IMR-90 (cell line): ENCODE data around the gene EHMT1. TPM values are rescaled to one million over a fixed set of nuclear protein-coding genes. Genes with fewer than 3 reads are reported as not detected.

ENCODE experiments used
- ATAC-seq: fragments of 200-7000 bp; cut with Tn5 transposase; 2 replicates; pipeline ENCODE4 v1.9.1; 2020; ENCODE audit warnings: low read depth, mild to moderate bottlenecking, moderate library complexity
- BruUV-seq: library from RNA; stranded (reverse); fragments of 400-500 nt; replicated peaks from 2 replicates; lab custom pipeline; 2021; lab: Mats Ljungman, UMichigan
- CTCF ChIA-PET: fragments of 300-600 bp; formaldehyde crosslinking; extraction: SDS; loops from one replicate; lab custom pipeline; 2021; ENCODE audit warnings: antibody characterized with exemption; lab: Yijun Ruan, JAX
- POLR2A ChIA-PET: fragments of 300-600 bp; sonication (Branson Sonifier 250); formaldehyde crosslinking; loops from one replicate; lab custom pipeline; 2022; ENCODE audit warnings: antibody characterized with exemption; ENCODE audit not compliant: unreplicated experiment; lab: Charles Lee
- DNase-seq: peaks from one replicate; pipeline ENCODE4 v3.0.0; 2013
- H2AFZ ChIP-seq: replicated peaks from 2 replicates; pipeline ENCODE3; 2013; ENCODE audit warnings: low read length, mild to moderate bottlenecking; ENCODE audit not compliant: poor library complexity
- H2AK5ac ChIP-seq: 2 replicates; pipeline ENCODE4 v1.6.1; 2013; ENCODE audit warnings: low read depth, low read length, inconsistent platforms
- H2AK9ac ChIP-seq: replicated peaks from 2 replicates; pipeline ENCODE3; 2013; ENCODE audit warnings: mild to moderate bottlenecking, low read depth, low read length, moderate library complexity; ENCODE audit not compliant: poor library complexity
- H2BK120ac ChIP-seq: 2 replicates; pipeline ENCODE4 v1.6.1; 2013; ENCODE audit warnings: low read depth, low read length, inconsistent platforms
- H2BK15ac ChIP-seq: 3 replicates; pipeline ENCODE4 v1.6.1; 2013; ENCODE audit warnings: low read depth, low read length, inconsistent platforms
- H2BK20ac ChIP-seq: 2 replicates; pipeline ENCODE4 v1.6.1; 2013; ENCODE audit warnings: low read depth, mild to moderate bottlenecking, inconsistent platforms, low read length, moderate library complexity
- H2BK5ac ChIP-seq: 2 replicates; pipeline ENCODE4 v1.6.1; 2013; ENCODE audit warnings: mild to moderate bottlenecking, low read depth, low read length, inconsistent platforms; ENCODE audit not compliant: poor library complexity, severe bottlenecking
- H3K14ac ChIP-seq: replicated peaks from 2 replicates; pipeline ENCODE4 v1.6.1; 2013; ENCODE audit warnings: low read depth, low read length, inconsistent platforms
- H3K18ac ChIP-seq: 2 replicates; pipeline ENCODE4 v1.6.1; 2013; ENCODE audit warnings: low read depth, low read length, control low read depth
- H3K23ac ChIP-seq: 2 replicates; pipeline ENCODE4 v1.6.1; 2013; ENCODE audit warnings: low read depth, low read length, inconsistent platforms
- H3K27ac ChIP-seq: 2 replicates; pipeline ENCODE4 v1.5.1; 2013; ENCODE audit warnings: mild to moderate bottlenecking, control low read depth, low read length; ENCODE audit not compliant: insufficient read depth
- H3K27me3 ChIP-seq: 2 replicates; pipeline ENCODE4 v1.6.1; 2013; ENCODE audit warnings: low read length; ENCODE audit not compliant: control insufficient read depth, insufficient read depth
- H3K36me3 ChIP-seq: 2 replicates; pipeline ENCODE4 v1.6.1; 2013; ENCODE audit warnings: low read length, mixed read lengths; ENCODE audit not compliant: control insufficient read depth, insufficient read depth
- H3K4ac ChIP-seq: 2 replicates; pipeline ENCODE4 v1.6.1; 2013; ENCODE audit warnings: low read depth, low read length, inconsistent platforms
- H3K4me1 ChIP-seq: 2 replicates; pipeline ENCODE4 v1.6.1; 2013; ENCODE audit warnings: low read length, mixed read lengths; ENCODE audit not compliant: control insufficient read depth, insufficient read depth
- H3K4me2 ChIP-seq: 2 replicates; pipeline ENCODE4 v1.6.1; 2013; ENCODE audit warnings: low read depth, mild to moderate bottlenecking, control low read depth, low read length, moderate library complexity
- H3K4me3 ChIP-seq: 2 replicates; pipeline ENCODE4 v1.5.1; 2013; ENCODE audit warnings: low read depth, mild to moderate bottlenecking, control low read depth, low read length, moderate library complexity; ENCODE audit not compliant: insufficient read depth
- H3K56ac ChIP-seq: 2 replicates; pipeline ENCODE4 v1.6.1; 2013; ENCODE audit warnings: low read length, inconsistent platforms; ENCODE audit not compliant: insufficient read depth; ENCODE audit errors: extremely low read depth
- H3K79me1 ChIP-seq, 2 experiments: 2 replicates each; pipeline ENCODE4 v1.6.1; 2013; ENCODE audit warnings: low read length in 2 of 2, inconsistent platforms in 1 of 2, low read depth in 1 of 2
- H3K9ac ChIP-seq: 2 replicates; pipeline ENCODE4 v1.6.1; 2013; ENCODE audit warnings: low read depth, low read length, control low read depth
- H3K9me1 ChIP-seq: 2 replicates; pipeline ENCODE4 v1.6.1; 2013; ENCODE audit warnings: low read length, inconsistent platforms; ENCODE audit not compliant: insufficient read depth
- H3K9me3 ChIP-seq: 2 replicates; pipeline ENCODE4 v1.6.1; 2013; ENCODE audit warnings: low read length; ENCODE audit not compliant: control insufficient read depth, insufficient read depth
- H4K20me1 ChIP-seq: 2 replicates; pipeline ENCODE4 v1.6.1; 2013; ENCODE audit warnings: low read length, inconsistent platforms; ENCODE audit not compliant: insufficient read depth
- H4K5ac ChIP-seq: 2 replicates; pipeline ENCODE4 v1.6.1; 2013; ENCODE audit warnings: mild to moderate bottlenecking, low read depth, low read length, control low read depth
- H4K8ac ChIP-seq, 2 experiments: 2 replicates each; pipeline ENCODE4 v1.6.1; 2013; ENCODE audit warnings: low read depth in 2 of 2, low read length in 2 of 2, control low read depth in 1 of 2, inconsistent platforms in 1 of 2
- H4K91ac ChIP-seq: 2 replicates; pipeline ENCODE4 v1.6.1; 2013; ENCODE audit warnings: low read depth, low read length, inconsistent platforms; ENCODE audit not compliant: insufficient read depth
- ELK1 ChIP-seq: fragments of 150-350 bp; IDR thresholded peaks from 2 replicates; pipeline ENCODE4 v1.6.1; 2016; ENCODE audit warnings: low read depth, mild to moderate bottlenecking, low read length, moderate library complexity, borderline replicate concordance
- FOS ChIP-seq: fragments of 150-350 bp; IDR thresholded peaks from 2 replicates; pipeline ENCODE4 v1.6.1; 2016; ENCODE audit warnings: low read depth, low read length
- MXI1 ChIP-seq: IDR thresholded peaks from 2 replicates; pipeline ENCODE4 v1.6.1; 2012; ENCODE audit warnings: low read depth, mild to moderate bottlenecking, low read length, moderate library complexity, borderline replicate concordance
- NFE2L2 ChIP-seq: fragments of 150-350 bp; IDR thresholded peaks from 2 replicates; pipeline ENCODE4 v1.6.1; 2016; ENCODE audit warnings: low read depth, mild to moderate bottlenecking, low read length
- USF2 ChIP-seq: fragments of 150-350 bp; IDR thresholded peaks from 2 replicates; pipeline ENCODE4 v1.6.1; 2017; ENCODE audit warnings: mild to moderate bottlenecking, antibody characterized with exemption, low read length, low read depth
- WGBS, 2 experiments: methylation state at CpG; one replicate each; pipeline versions ENCODE4 v1.1.5 to v1.1.7; 2013; ENCODE audit warnings: missing lambda C conversion rate in 2 of 2; ENCODE audit not compliant: insufficient read length in 1 of 2; ENCODE audit errors: extremely low coverage in 2 of 2; 5-methylcytosine and 5-hydroxymethylcytosine counted together
- dilution Hi-C: fragments of 300-500 bp; cut with HindIII; formaldehyde crosslinking; loops from one replicate; pipeline ENCODE4 v1.14.3; 2018; ENCODE audit warnings: low sequenced_read_pairs; ENCODE audit not compliant: unreplicated experiment
- in situ Hi-C: fragments of 300-500 bp; cut with MboI; formaldehyde crosslinking; loops from 3 replicates; pipeline ENCODE4 v1.14.3; 2019; ENCODE audit warnings: low sequenced_read_pairs, inconsistent platforms, mixed read lengths
- intact Hi-C: fragments of 100-400 bp; cut with micrococcal nuclease; formaldehyde crosslinking; loops from 2 replicates; pipeline ENCODE4 v1.10.0; 2022
- polyA plus RNA-seq, 3 experiments: library from polyadenylated mRNA; depleted of rRNA; stranded (reverse); fragments of >200 nt; gene quantifications; 2 replicates each; pipeline ENCODE4 v1.2.3, GENCODE V29; 2012; ENCODE audit warnings: low replicate concordance in 1 of 3
- total RNA-seq: library from RNA; depleted of rRNA; stranded (reverse); fragments of >200 nt; gene quantifications from 2 replicates; pipeline ENCODE4 v1.2.3, GENCODE V29; 2012

EHMT1 gene
- total and polyA plus RNA-seq, 2 of the 4 experiments (the other 2 are of a cell fraction): 32.8 to 35.1 TPM

GRCh38 chr9:137703842-137704508, 85.2 kb downstream of the EHMT1 start (continued):
- TF ChIP-seq MXI1: no peak

GRCh38 chr9:137705443-137705863, 86.6 kb downstream of the EHMT1 start:
- Histone ChIP-seq H4K91ac (no peak overlapping the region), H4K8ac (peak overlapping the region in 1 of 2 experiments; percentile 25; a peak in 1 of 4 replicates), H3K79me1 (peaks cover 33 to 87% of the 10 kb centered on the region in 2 experiments), H2AK9ac (no peak overlapping the region), H3K23ac (no peak overlapping the region), H3K4me1 (peaks cover 3% of the 10 kb centered on the region; the same call in 1 of the 2 replicates), H3K9ac (no peak overlapping the region), H3K56ac (no peak overlapping the region), H2AK5ac (no peak overlapping the region; the same call in 1 of the 2 replicates), H3K27ac (no peak overlapping the region), H2BK5ac (no peak overlapping the region), H4K5ac (no peak overlapping the region), H3K4ac (no peak overlapping the region; the same call in 1 of the 2 replicates), H3K27me3 (no peaks in the 10 kb centered on the region), H3K18ac (no peak overlapping the region), H3K14ac (no peak overlapping the region), H2BK120ac (no peak overlapping the region), H3K4me2 (no peak overlapping the region), H3K9me3 (peaks cover 8% of the 10 kb centered on the region; the same call in 1 of the 2 replicates), H3K9me1 (peaks cover 23% of the 10 kb centered on the region), H2BK20ac (no peak overlapping the region), H3K4me3 (no peak overlapping the region), H2BK15ac (no peak overlapping the region), H2AFZ (peak overlapping the region; percentile 21), H3K36me3 (0 out of 2 replicates have a peak, but pooled peaks cover 1% of the 10 kb centered on the region), H4K20me1 (peaks cover 68% of the 10 kb centered on the region)
- intact Hi-C loops (no loop called here), dilution Hi-C loops (no loop called here), in situ Hi-C loops (no loop called here)
- ChIA-PET POLR2A (no interaction called here), CTCF (no interaction called here)
- no TSS peak for BruUV-seq
- DNase-seq (no peak), ATAC-seq (no peak)
- TF ChIP-seq ELK1: no peak
- no peak for TF ChIP-seq USF2
- no peak for TF ChIP-seq FOS
- TF ChIP-seq NFE2L2: no peak
- WGBS, 2 experiments: no CpG with 5 or more reads among the region's 8 CpGs
